CD14-positive monocyte (primary cell): Measurements from ENCODE around the gene C1orf87. TPM values are rescaled to one million over a fixed set of nuclear protein-coding genes. Genes with fewer than 3 reads are reported as not detected.

Source experiments
- DNase-seq, 3 donors: peaks; one replicate each; pipeline ENCODE4 v3.0.0-alpha.2; 2011 to 2022
- H2AFZ ChIP-seq: 2 replicates; pipeline ENCODE4 v1.6.0; 2012; ENCODE audit warnings: mild to moderate bottlenecking, low read depth, low read length, inconsistent platforms; ENCODE audit not compliant: insufficient read depth, poor library complexity, severe bottlenecking
- H3K27ac ChIP-seq, 2 donors: 1 replicate in 1 of 2; 2 replicates in 1 of 2; pipeline ENCODE4 v1.5.1; 2012 to 2013; ENCODE audit warnings: low read length in 2 of 2, control low read depth in 1 of 2, inconsistent platforms in 1 of 2, low read depth in 1 of 2, mild to moderate bottlenecking in 1 of 2
- H3K27me3 ChIP-seq, 2 donors: one replicate each; pipeline versions ENCODE4 v1.6.0 to v1.6.1; 2011 to 2013; ENCODE audit warnings: low read length in 2 of 2; ENCODE audit not compliant: control insufficient read depth in 2 of 2, insufficient read depth in 2 of 2
- H3K36me3 ChIP-seq, 2 donors: replicated peaks in 1 of 2; 1 replicate in 1 of 2; 2 replicates in 1 of 2; pipeline versions ENCODE4 v1.5.1 to v1.6.1; 2012 to 2013; ENCODE audit warnings: low read length in 2 of 2, control low read depth in 1 of 2, inconsistent platforms in 1 of 2, mild to moderate bottlenecking in 1 of 2; ENCODE audit not compliant: insufficient read depth in 2 of 2, control insufficient read depth in 1 of 2
- H3K4me1 ChIP-seq, 2 donors: 1 replicate in 1 of 2; 2 replicates in 1 of 2; pipeline versions ENCODE4 v1.5.1 to v1.6.1; 2012 to 2013; ENCODE audit warnings: low read length in 2 of 2, control low read depth in 1 of 2, inconsistent platforms in 1 of 2, mild to moderate bottlenecking in 1 of 2, moderate library complexity in 1 of 2; ENCODE audit not compliant: insufficient read depth in 2 of 2, control insufficient read depth in 1 of 2
- H3K4me2 ChIP-seq: replicated peaks from 2 replicates; pipeline ENCODE3; 2012; ENCODE audit warnings: low read length, moderate library complexity, mild to moderate bottlenecking; ENCODE audit not compliant: poor library complexity, severe bottlenecking; ENCODE audit errors: extremely low read depth
- H3K4me3 ChIP-seq, 3 experiments: fragments of 200-600 bp in 1 of 3; sonication (generic) in 1 of 3; replicated peaks in 1 of 3; 1 replicate in 2 of 3; 2 replicates in 1 of 3; pipeline ENCODE4 v1.5.1; 2011 to 2013; ENCODE audit warnings: low read length in 3 of 3, mild to moderate bottlenecking in 3 of 3, control low read depth in 2 of 3, low read depth in 2 of 3, inconsistent platforms in 1 of 3, moderate library complexity in 1 of 3
- H3K79me2 ChIP-seq: 2 replicates; pipeline ENCODE4 v1.6.0; 2012; ENCODE audit warnings: mild to moderate bottlenecking, control low read depth, inconsistent platforms, low read length, moderate library complexity; ENCODE audit not compliant: insufficient read depth
- H3K9ac ChIP-seq: 2 replicates; pipeline ENCODE4 v1.6.0; 2017; ENCODE audit warnings: low read length, mild to moderate bottlenecking; ENCODE audit not compliant: insufficient read depth, poor library complexity, severe bottlenecking
- H3K9me3 ChIP-seq, 2 donors: replicated peaks in 1 of 2; 1 replicate in 1 of 2; 2 replicates in 1 of 2; pipeline versions ENCODE4 v1.5.1 to v1.6.1; 2012 to 2013; ENCODE audit warnings: low read length in 2 of 2, control low read depth in 1 of 2; ENCODE audit not compliant: control insufficient read depth in 1 of 2, insufficient read depth in 1 of 2
- H4K20me1 ChIP-seq: 2 replicates; pipeline ENCODE4 v1.6.0; 2012; ENCODE audit warnings: mild to moderate bottlenecking, low read length, control low read depth, moderate library complexity; ENCODE audit not compliant: insufficient read depth
- H3K27ac Mint-ChIP-seq, 7 donors: one replicate each; pipeline ENCODE4 v1.8.0; 2020; ENCODE audit warnings: mild to moderate bottlenecking in 7 of 7, mixed read lengths in 7 of 7, moderate library complexity in 6 of 7, inconsistent platforms in 2 of 7
- H3K27me3 Mint-ChIP-seq, 3 donors: one replicate each; pipeline ENCODE4 v1.8.0; 2021 to 2022; ENCODE audit warnings: low read depth in 3 of 3, mild to moderate bottlenecking in 3 of 3, mixed read lengths in 3 of 3, moderate library complexity in 3 of 3, inconsistent platforms in 1 of 3
- H3K36me3 Mint-ChIP-seq, 2 donors: one replicate each; pipeline ENCODE4 v1.8.0; 2020; ENCODE audit warnings: mixed read lengths in 2 of 2, inconsistent platforms in 1 of 2, mild to moderate bottlenecking in 1 of 2
- H3K4me1 Mint-ChIP-seq: one replicate; pipeline ENCODE4 v1.8.0; 2020; ENCODE audit warnings: mild to moderate bottlenecking, mixed read lengths
- H3K4me3 Mint-ChIP-seq, 2 donors: one replicate each; pipeline ENCODE4 v1.8.0; 2020; ENCODE audit warnings: mild to moderate bottlenecking in 2 of 2, mixed read lengths in 2 of 2, moderate library complexity in 1 of 2
- H3K9me3 Mint-ChIP-seq, 7 donors: one replicate each; pipeline ENCODE4 v1.8.0; 2020 to 2022; ENCODE audit warnings: mixed read lengths in 7 of 7, mild to moderate bottlenecking in 6 of 7, moderate library complexity in 6 of 7, inconsistent platforms in 2 of 7
- WGBS: methylation state at CpG from one replicate; pipeline ENCODE4 v1.1.5; 2013; ENCODE audit warnings: missing lambda C conversion rate; ENCODE audit not compliant: insufficient coverage; 5-methylcytosine and 5-hydroxymethylcytosine counted together
- intact Hi-C, 2 donors: fragments of 100-400 bp; cut with micrococcal nuclease; formaldehyde crosslinking; loops; one replicate each; pipeline versions ENCODE4 v1.15.0 to v1.15.1; 2023
- polyA plus RNA-seq, 3 donors: library from polyadenylated mRNA; depleted of rRNA in 1 of 3; unstranded in 2 of 3; stranded (reverse) in 1 of 3; fragments of 300-500 nt in 2 of 3; fragments of >200 nt in 1 of 3; fragmentation: Illumina TruSeq in 2 of 3; gene quantifications; 1 replicate in 2 of 3; 2 replicates in 1 of 3; pipeline ENCODE4 v1.2.3, GENCODE V29; 2012 to 2021
- small RNA-seq: library from RNA; depleted of rRNA; stranded (forward); fragments of <200 nt; gene quantifications from one replicate; pipeline ENCODE3, GENCODE V24; 2012; ENCODE audit warnings: low read depth; ENCODE audit not compliant: insufficient read length
- TF ChIP-seq, protein P1 (sequence below): fragments of 200-600 bp; IDR thresholded peaks from one replicate; pipeline ENCODE4 v1.8.0; 2022; ENCODE audit warnings: antibody characterized with exemption, mild to moderate bottlenecking

The C1orf87 gene
- polyA plus RNA-seq, 3 donors: not detected

DNA sequence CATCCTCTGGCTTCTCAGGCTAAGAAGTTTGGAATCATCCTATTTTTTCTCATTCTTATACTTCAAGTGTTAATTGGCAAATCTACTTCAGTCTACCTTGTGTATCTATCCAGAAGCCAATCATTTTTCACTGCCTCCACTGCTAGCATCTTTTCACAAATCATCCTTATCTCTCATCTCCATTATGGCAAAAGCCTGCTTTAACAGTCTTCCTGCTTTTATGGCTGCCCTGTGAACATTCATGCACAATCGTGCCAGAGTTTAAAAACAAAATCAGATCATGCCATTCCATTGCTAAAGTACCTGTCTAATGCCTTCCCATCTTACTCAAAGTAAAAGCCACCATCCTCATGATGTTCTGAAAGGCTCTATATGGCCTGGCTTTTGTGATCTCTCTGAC lies 127.8 kb downstream of the C1orf87 start:
- Mint-ChIP-seq H3K36me3 (no peaks in the 10 kb centered on the region), H3K9me3 (no peaks in the 10 kb centered on the region), H3K4me1 (no peaks in the 10 kb centered on the region), H3K27me3 (peaks cover 1 to 3% (median 1%) of the 10 kb centered on the region in 3 donors), H3K27ac (no peak overlapping the region), H3K4me3 (no peak overlapping the region)
- no peak overlapping the region for H3K4me2 ChIP-seq
- no peaks in the 10 kb centered on the region for H3K36me3 ChIP-seq
- no peaks in the 10 kb centered on the region for H3K4me1 ChIP-seq
- TF ChIP-seq, protein P1, sequence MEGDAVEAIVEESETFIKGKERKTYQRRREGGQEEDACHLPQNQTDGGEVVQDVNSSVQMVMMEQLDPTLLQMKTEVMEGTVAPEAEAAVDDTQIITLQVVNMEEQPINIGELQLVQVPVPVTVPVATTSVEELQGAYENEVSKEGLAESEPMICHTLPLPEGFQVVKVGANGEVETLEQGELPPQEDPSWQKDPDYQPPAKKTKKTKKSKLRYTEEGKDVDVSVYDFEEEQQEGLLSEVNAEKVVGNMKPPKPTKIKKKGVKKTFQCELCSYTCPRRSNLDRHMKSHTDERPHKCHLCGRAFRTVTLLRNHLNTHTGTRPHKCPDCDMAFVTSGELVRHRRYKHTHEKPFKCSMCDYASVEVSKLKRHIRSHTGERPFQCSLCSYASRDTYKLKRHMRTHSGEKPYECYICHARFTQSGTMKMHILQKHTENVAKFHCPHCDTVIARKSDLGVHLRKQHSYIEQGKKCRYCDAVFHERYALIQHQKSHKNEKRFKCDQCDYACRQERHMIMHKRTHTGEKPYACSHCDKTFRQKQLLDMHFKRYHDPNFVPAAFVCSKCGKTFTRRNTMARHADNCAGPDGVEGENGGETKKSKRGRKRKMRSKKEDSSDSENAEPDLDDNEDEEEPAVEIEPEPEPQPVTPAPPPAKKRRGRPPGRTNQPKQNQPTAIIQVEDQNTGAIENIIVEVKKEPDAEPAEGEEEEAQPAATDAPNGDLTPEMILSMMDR: no peak
- H3K27me3 ChIP-seq: no peaks in the 10 kb centered on the region
- H2AFZ ChIP-seq: no peak overlapping the region
- intact Hi-C loops: no loop called here
- H3K79me2 ChIP-seq: no peaks in the 10 kb centered on the region
- H3K9me3 ChIP-seq: no peaks in the 10 kb centered on the region
- H3K27ac ChIP-seq: no peak overlapping the region
- DNase-seq: no peak
- no peak overlapping the region for H3K4me3 ChIP-seq
- H4K20me1 ChIP-seq: no peaks in the 10 kb centered on the region
- no peak overlapping the region for H3K9ac ChIP-seq
- WGBS: 13% methylated on average over 1 of the region's 1 CpG

Small RNA genes within 50 kb of the gene (small RNA-seq; reads per million reads assigned to genes)
- gene RN7SL475P: not detected

Other genes with a start within 250 kb of the C1orf87 start
- not detected for gene CYP2J2, start 147.0 kb downstream of the C1orf87 start, polyA plus RNA-seq